ENCODE data around the gene SNAI3.

SNAI3 gene

GRCh38 chr16:88703486-88704309, 17.4 kb upstream of the SNAI3 start:
- no peak for DNase-seq

- no peak for DNase-seq
These were observed 16.3 kb upstream of the SNAI3 start for GRCh38 chr16:88702371-88703210.

- DNase-seq: no peak
These were observed 15.5 kb upstream of the SNAI3 start for GRCh38 chr16:88701581-88702370.

GRCh38 chr16:88700636-88701482, 14.6 kb upstream of the SNAI3 start:
- DNase-seq: peak; percentile 31

DNA sequence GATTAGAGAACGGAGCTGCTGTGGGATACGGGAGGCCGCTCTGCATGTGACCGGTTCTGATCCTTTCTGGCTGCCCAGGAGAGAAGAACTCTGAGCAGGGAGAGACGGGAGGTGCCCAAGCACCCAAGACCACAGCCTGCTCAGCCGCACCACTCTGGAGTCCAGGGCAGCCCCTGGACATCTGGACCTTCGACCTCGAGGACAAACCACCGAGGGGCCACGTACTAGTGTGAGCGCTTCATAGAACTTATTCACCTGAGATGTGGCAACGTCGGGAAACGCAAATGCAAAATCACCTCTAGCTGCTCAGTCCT, 14.0 kb upstream of the SNAI3 start:
- no peak for DNase-seq

- no peak for DNase-seq
These were observed 12.9 kb upstream of the SNAI3 start for GRCh38 chr16:88699180-88699579.

DNA sequence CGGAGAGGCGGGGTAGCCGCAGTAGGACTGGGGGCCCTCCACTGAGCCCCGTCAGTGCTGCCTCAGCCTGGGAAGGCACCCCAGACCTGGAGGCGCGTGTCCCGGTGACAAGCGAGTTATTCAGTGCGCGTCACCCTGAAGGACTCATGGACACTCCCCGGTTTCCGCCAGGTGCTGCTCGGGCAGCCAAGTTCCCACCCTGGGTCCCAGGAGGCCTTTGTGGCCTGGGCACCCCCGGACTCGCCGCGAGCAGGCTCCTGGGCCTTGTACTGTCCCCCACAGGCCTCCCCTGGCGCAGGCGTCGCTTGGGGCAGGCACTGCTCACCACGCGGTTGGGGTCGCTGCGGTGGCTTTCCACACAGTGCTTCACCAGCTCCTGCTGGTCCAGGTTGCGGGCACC, 12.3 kb upstream of the SNAI3 start:
- no peak for DNase-seq

- DNase-seq: no peak
These were observed 11.7 kb upstream of the SNAI3 start for GRCh38 chr16:88697831-88698615.

GRCh38 chr16:88697116-88697830, 11.0 kb upstream of the SNAI3 start:
- DNase-seq: no peak

DNA sequence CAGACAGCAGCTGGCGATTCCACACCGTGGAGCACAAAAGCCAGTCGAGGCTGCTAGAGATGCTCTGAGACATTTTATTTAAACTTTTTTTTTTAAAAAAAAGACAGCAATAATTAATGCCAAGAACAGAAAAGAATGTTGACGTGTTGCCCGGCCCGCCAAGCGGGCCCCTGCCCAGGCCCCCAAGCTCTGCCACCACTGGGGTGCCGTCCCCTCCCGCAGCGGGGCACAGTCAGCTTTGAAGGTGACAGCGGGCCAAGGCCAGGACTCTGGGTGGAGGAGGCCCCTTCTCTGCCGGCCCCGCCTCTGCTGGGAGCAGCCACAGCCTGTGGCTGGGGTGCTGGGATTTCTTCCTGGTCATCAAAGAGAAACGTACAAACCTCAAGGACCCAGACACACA, 10.1 kb upstream of the SNAI3 start:
- DNase-seq: no peak

GRCh38 chr16:88695753-88696152, 9.4 kb upstream of the SNAI3 start:
- DNase-seq: no peak

GRCh38 chr16:88695218-88695617, 8.9 kb upstream of the SNAI3 start:
- no peak for DNase-seq

- no peak for DNase-seq
These were observed 8.1 kb upstream of the SNAI3 start for GRCh38 chr16:88694221-88695087.

GRCh38 chr16:88693420-88694177, 7.3 kb upstream of the SNAI3 start:
- no peak for DNase-seq

- DNase-seq: no peak
These were observed 6.6 kb upstream of the SNAI3 start for GRCh38 chr16:88692861-88693260.

- DNase-seq: no peak
These were observed 5.7 kb upstream of the SNAI3 start for GRCh38 chr16:88691924-88692560.

DNA sequence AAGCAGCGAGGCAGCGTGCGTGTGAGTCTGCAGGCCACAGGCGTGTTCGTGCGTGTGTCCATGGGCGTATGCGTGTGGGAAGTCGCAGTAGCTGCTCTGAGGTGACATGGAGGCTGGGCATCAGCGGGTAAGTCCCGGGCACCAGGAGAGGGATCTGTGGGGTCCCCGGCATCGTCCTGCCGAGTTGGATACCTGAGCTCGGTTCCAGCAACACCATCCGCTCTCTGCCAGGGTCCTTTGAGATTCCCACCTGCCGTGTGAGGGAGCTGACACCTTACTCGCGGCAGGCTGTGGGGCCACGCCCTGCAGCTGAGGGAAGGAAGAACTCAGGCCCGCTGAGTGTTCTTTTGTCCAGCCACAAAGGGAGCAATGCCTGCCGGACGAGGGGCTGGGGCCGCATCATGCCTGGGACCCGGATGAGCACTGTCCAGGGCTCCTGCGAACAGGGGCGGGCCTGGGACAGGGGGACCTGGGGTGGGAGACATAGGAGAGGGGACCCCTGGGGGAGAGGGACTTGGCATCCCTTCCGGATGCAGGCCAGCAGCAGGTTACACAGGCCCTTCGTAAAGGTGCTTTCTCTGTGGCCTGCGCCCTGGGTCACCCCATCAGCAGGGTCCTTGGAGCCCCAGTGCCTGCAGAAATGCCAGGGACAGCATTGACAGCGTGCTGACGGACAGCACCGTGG, 5.0 kb upstream of the SNAI3 start:
- no peak for DNase-seq

All from GOT3 (cell line).